ENCODE results near the gene GOLGA6L26. TPM values are rescaled to one million over a fixed set of nuclear protein-coding genes. Genes with fewer than 3 reads are reported as not detected.
"Not testable (repeated sequence)": the region's sequence is repeated elsewhere in the genome, so short reads cannot be mapped to it uniquely, and the experiment has no call there.

GOLGA6L26 gene
- not detected for total RNA-seq

GRCh38 chr15:23334096-23334495, at the start of gene GOLGA6L26:
Gene GOLGA6L26 (minus strand): TSS chr15:23334196. CDS start chr15:23334135, 61 bp downstream.
- intact Hi-C loops (cut with DNase I; ENCODE audit: low total_unique reads); H3K4me3 ChIP-seq; H3K36me3 ChIP-seq; H3K9me3 ChIP-seq; H3K4me1 ChIP-seq; H3K27ac ChIP-seq; DNase-seq (ENCODE audit: low spot score in 2 of 2); H3K27me3 ChIP-seq: not testable (repeated sequence)

- H3K4me3 ChIP-seq; intact Hi-C loops (cut with DNase I; ENCODE audit: low total_unique reads); H3K9me3 ChIP-seq; H3K4me1 ChIP-seq; H3K36me3 ChIP-seq; DNase-seq (ENCODE audit: low spot score in 2 of 2); H3K27ac ChIP-seq; H3K27me3 ChIP-seq: not testable (repeated sequence)
Observed at GRCh38 chr15:23381192-23381591, 47.2 kb upstream of the GOLGA6L26 start.

DNA sequence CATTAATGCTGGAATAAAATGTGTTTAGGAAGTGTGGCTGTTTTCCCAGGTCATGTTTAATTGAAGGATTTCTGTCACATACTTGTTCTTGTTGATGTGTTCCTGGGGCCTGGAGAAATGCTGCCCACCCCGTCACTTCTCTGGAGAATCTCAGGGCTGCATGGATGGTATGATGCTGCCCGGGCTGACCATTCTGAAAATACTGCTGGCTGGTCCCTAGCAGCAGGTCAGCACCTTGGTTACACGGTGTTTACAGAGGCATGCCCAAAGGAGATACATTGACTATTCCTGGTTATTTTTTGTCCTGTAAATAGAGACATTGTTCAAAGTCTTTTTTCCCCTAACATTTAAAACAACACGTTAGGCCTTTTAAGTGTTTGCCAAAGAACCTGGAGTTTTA, 46.7 kb upstream of the GOLGA6L26 start:
- H3K4me1 ChIP-seq; H3K9me3 ChIP-seq; H3K36me3 ChIP-seq; intact Hi-C loops (cut with DNase I; ENCODE audit: low total_unique reads); DNase-seq (ENCODE audit: low spot score in 2 of 2); H3K27ac ChIP-seq; H3K4me3 ChIP-seq; H3K27me3 ChIP-seq: not testable (repeated sequence)

DNA sequence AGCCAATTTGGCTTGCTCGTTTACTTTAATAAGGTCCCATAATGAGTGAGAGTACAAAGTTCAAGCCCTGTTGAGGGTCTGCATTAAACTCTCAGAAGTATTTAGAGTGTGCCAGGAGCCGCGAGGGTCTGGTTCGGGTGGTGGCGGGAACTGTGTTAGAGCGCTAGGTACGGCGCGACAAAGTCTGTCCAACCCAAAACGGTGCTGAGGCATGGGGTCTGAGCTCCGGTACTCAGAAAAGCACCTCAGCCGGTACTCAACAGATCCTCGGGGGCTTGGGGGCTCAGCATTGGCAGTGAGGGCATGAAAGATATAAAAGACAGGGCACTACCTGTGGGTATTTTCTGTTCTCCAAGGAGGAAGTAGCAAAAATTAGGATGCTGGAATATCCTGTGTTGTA, 45.0 kb upstream of the GOLGA6L26 start:
- intact Hi-C loops (cut with DNase I; ENCODE audit: low total_unique reads); H3K9me3 ChIP-seq; H3K4me3 ChIP-seq; H3K4me1 ChIP-seq; H3K27ac ChIP-seq; H3K27me3 ChIP-seq; H3K36me3 ChIP-seq; DNase-seq (ENCODE audit: low spot score in 2 of 2): not testable (repeated sequence)

DNA sequence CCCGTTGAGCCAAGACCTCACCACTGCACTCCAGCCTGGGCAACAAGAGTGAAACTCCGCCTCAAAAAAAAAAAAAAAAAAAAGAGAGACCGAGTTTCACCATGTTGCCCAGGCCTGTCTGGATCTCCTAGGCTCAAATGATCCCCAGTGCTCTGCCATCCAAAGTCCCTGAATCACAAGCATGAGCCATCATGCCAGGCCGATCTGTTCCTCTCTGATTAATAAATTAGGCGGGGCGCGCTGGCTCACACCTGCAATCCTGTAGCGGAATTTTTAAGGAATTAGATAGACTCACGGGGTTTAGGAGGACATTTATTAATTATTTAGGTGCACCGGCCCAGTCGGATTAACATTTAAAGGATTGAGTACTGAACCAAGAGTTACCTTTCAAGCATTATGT, 40.2 kb upstream of the GOLGA6L26 start:
- H3K4me1 ChIP-seq; DNase-seq (ENCODE audit: low spot score in 2 of 2); H3K4me3 ChIP-seq; H3K27ac ChIP-seq; intact Hi-C loops (cut with DNase I; ENCODE audit: low total_unique reads); H3K36me3 ChIP-seq; H3K9me3 ChIP-seq; H3K27me3 ChIP-seq: not testable (repeated sequence)

GRCh38 chr15:23372891-23373600, 39.0 kb upstream of the GOLGA6L26 start:
- H3K36me3 ChIP-seq; H3K4me1 ChIP-seq; DNase-seq (ENCODE audit: low spot score in 2 of 2); H3K4me3 ChIP-seq; intact Hi-C loops (cut with DNase I; ENCODE audit: low total_unique reads); H3K27me3 ChIP-seq; H3K9me3 ChIP-seq; H3K27ac ChIP-seq: not testable (repeated sequence)

GRCh38 chr15:23372284-23372683, 38.3 kb upstream of the GOLGA6L26 start:
- no peaks in the 10 kb centered on the region for H3K9me3 ChIP-seq
- DNase-seq (ENCODE audit: low spot score in 2 of 2) = no peak
- H3K4me1 ChIP-seq = no peaks in the 10 kb centered on the region
- TF ChIP-seq POLR2A (IDR thresholded peaks at IDR 0.05) (no peak), POLR2AphosphoS5 (IDR thresholded peaks at IDR 0.05) (no peak)
- TF ChIP-seq, protein P1, sequence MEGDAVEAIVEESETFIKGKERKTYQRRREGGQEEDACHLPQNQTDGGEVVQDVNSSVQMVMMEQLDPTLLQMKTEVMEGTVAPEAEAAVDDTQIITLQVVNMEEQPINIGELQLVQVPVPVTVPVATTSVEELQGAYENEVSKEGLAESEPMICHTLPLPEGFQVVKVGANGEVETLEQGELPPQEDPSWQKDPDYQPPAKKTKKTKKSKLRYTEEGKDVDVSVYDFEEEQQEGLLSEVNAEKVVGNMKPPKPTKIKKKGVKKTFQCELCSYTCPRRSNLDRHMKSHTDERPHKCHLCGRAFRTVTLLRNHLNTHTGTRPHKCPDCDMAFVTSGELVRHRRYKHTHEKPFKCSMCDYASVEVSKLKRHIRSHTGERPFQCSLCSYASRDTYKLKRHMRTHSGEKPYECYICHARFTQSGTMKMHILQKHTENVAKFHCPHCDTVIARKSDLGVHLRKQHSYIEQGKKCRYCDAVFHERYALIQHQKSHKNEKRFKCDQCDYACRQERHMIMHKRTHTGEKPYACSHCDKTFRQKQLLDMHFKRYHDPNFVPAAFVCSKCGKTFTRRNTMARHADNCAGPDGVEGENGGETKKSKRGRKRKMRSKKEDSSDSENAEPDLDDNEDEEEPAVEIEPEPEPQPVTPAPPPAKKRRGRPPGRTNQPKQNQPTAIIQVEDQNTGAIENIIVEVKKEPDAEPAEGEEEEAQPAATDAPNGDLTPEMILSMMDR (IDR thresholded peaks at IDR 0.05) = no peak
- intact Hi-C loops (cut with DNase I; ENCODE audit: low total_unique reads) = no loop called here
- no peak overlapping the region for H3K4me3 ChIP-seq
- no peaks in the 10 kb centered on the region for H3K36me3 ChIP-seq
- H3K27ac ChIP-seq = no peak overlapping the region
- H3K27me3 ChIP-seq = no peaks in the 10 kb centered on the region

DNA sequence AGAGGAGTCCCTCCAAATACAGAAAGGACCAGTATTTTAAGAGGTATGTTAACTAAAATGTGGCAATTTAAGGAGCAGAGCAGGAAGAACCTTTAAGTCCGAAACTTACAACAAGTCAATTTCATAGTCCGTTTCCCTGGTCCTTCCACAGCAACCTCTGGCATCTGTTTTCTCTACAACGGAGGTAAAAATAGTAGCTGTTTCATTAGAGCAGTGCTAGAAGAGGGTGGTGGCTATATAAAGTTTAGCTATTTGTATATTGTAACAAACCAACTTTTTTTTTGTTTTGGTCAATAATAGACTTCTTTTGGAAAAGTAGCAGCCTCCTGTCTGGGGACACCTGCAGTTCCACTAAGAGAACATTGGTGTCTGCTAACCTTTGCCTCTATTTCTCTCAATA, 37.9 kb upstream of the GOLGA6L26 start:
- intact Hi-C loops (cut with DNase I; ENCODE audit: low total_unique reads); H3K27ac ChIP-seq: not testable (repeated sequence)

GRCh38 chr15:23371134-23371533, 37.1 kb upstream of the GOLGA6L26 start:
- H3K4me3 ChIP-seq; H3K4me1 ChIP-seq; intact Hi-C loops (cut with DNase I; ENCODE audit: low total_unique reads); H3K27me3 ChIP-seq; H3K9me3 ChIP-seq; DNase-seq (ENCODE audit: low spot score in 2 of 2); H3K36me3 ChIP-seq; H3K27ac ChIP-seq: not testable (repeated sequence)

More for the DNA sequence above, 37.9 kb upstream of the GOLGA6L26 start:
- not testable (repeated sequence) for H3K9me3 ChIP-seq; H3K27me3 ChIP-seq; H3K36me3 ChIP-seq; H3K4me3 ChIP-seq; H3K4me1 ChIP-seq; DNase-seq (ENCODE audit: low spot score in 2 of 2)
